Hematopoietic multipotent progenitor cell treated with erythropoietin and hydrocortisone succinate and interleukin-3 and kit ligand, for 15 days (in vitro differentiated cells): Measurements from ENCODE around the gene TNS1.
"Not testable (repeated sequence)": the region's sequence is repeated elsewhere in the genome, so short reads cannot be mapped to it uniquely, and the experiment has no call there.

ENCODE experiments used
- DNase-seq: peaks from one replicate; pipeline ENCODE4 v3.0.0-alpha.2; 2015; ENCODE audit warnings: low spot score

TNS1 gene

DNA sequence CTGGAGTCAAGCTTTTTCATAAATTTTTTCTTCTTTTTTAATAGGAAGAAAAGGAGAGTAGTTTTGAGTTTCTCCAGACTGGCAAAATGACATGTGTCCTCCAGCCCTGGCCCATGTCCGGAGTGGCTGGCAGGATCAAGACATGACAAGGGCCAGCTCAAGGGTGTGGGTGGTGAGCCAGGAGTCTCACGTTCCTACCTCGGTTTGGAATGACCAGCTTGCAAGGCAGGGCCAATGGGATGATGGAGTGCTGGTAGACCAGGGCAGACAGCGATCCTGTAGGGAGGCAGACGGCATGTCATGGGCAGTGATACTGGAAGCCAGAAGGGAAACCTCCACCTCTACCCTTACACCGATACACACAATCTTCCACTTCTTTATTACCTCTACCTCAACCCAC lies 190.6 kb downstream of the TNS1 start:
- no peak for DNase-seq

- DNase-seq = no peak
Observed at GRCh38 chr2:217810260-217810659, 192.5 kb downstream of the TNS1 start.

- no peak for DNase-seq
Observed at GRCh38 chr2:217809736-217810135, 193.1 kb downstream of the TNS1 start.

DNA sequence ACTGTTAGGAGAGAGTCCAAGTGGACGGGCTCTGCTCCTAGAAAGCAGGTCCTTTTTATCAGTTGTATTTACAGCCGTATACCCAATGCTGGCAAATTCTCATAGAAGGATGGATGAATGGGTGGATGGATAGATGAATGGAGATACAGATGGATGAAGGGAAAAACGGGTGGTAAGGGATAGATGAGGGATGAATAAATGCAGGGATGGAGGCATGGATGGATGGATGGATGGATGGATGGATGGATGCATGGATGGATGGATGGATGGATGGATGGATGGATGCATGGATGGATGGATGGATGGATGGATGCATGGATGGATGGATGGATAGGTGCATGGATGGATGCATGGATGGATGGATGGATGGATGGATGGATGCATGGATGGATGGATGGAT lies 193.8 kb downstream of the TNS1 start:
- not testable (repeated sequence) for DNase-seq

DNA sequence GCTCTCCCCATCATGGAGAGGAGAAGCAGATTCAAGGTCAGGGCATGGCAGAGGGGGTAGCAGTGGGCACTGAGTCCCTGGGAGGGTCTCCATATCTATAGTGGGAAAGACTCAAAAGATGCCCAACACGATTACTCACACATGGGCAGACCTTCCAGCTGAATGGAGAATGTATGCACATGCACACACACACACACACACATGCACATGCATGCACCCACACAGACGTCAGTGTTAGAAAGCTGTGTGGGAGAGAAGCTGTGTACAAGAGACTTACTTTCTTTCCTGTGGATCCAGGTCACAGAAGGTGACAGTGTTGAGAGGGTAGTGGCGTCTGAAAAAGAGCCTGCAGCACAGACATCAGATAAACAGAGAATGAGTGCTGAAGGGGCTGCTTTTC lies 194.5 kb downstream of the TNS1 start:
- DNase-seq = no peak

GRCh38 chr2:217807753-217808152 lies 195.0 kb downstream of the TNS1 start:
- no peak for DNase-seq

- DNase-seq = no peak
Observed at GRCh38 chr2:217807025-217807424, 195.8 kb downstream of the TNS1 start.

DNA sequence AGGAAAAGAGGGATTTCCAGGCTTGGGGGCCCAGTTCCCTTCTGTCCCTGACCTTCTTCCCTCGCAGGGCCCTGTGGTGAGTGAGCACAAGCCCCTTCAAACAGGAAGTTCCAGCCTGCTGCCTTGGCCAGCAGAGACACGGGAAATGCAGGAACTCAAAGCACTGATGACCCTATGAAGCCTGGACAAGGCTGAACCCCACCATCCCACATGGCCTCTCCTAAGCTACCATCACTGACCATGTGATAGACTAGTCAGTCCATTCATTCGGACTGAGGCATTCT lies 196.4 kb downstream of the TNS1 start:
- no peak for DNase-seq

DNA sequence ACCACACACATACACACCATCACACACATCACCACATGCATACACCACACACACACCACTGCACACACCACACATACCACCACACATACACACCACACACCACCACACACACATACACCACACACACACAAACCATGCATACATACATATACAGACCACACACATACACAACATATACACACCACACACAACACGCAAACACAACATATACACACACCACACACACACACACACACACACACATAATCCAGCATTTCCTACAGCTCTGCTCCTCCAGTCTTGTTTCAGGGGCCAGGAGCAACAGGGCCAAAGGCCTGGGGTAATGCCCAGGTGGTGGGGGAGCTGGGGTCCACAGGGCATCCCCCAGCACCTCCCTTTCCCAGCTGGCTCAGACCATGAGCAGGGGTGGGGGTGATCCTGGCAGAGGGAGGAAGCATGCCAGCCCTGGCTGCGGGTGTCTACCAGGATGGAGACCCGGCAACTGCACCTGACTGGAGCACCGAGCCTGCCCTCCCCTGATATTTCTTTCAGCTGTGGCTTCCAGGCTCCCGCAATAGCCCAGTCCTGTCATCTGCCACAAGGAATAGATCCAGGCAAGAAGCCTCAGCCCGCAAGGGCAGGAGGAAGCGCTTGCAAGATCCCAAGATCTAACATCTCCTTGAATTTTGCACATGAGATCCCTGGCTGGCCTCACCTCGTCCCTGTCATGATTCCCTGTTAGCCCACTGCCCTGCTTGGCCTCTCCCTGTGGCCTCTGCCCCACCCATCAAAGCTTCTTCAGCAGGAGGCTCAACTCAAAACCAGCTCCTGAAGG lies 196.9 kb downstream of the TNS1 start:
- DNase-seq = no peak

DNA sequence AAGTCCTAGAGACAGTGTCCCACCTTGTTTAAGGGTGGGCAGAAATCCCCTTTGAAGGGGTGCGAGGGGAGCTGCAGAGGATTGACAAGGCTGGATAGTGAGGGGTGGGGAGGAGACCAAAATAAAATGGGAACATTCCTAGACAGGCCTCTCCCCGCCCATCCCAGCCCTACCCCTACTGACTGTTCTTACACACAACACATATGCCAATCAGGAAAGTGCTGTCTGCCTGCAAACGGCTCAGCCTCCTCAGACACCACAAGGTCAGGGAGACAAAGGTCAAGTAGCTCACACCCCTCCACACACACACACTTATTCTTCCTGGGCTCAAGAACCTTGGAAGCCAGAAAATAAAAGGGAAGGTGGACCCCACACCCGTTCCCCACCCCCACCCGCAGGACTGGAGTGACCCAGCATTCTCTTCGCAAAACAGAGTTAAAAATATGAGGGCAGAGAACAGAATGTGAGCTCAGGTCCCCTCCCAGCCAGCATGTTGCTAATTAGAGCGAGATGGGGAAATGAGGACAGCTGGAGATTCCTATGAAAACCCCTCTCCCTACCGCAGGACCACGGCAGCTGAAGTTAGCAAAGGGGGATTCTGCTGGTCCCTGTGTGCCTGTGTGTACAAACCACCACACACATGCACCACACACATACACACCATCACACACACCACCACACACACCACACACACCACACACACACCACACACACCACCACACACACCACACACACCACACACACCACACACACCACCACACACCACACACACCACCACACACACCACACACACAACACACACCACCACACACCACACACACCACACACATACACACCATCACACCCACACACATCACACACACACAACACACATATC lies 197.8 kb downstream of the TNS1 start:
- no peak for DNase-seq

DNA sequence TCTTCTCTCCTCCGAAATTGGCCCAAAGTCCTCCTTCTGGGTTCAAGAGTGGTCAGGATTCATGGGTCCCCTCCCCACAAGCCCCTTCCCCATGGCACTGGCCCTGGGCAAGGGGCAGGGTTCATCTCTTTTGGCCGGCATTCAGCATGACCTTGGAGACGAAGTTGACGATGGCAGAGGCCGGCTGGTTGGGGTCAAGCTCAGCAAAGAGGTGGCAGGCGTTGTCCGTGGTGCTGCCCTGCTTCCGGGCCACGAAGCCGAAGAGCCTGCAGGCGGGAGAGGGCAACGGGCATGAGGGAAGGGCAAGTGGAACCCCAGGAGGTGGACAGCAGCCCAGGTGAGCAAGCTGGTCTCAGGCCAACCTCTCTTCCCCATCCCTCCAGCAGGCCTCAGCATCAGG lies 198.5 kb downstream of the TNS1 start:
- no peak for DNase-seq

DNA sequence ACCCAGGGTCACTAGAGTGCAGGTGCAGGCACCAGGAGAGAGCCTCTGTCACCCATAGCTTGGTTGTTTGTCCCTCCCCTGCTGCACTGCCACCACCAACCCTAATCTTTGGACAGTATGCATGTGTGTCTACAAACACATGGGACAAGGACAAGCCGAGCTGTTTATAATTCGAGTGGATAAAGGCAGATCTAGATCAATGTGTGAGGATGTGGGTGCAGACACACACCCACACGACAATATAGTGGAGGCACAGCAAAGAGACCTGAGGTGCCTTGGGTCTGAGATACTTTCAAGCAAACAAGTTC lies 199.2 kb downstream of the TNS1 start:
- no peak for DNase-seq

GRCh38 chr2:217802876-217803652 lies 199.7 kb downstream of the TNS1 start:
- DNase-seq = no peak

DNA sequence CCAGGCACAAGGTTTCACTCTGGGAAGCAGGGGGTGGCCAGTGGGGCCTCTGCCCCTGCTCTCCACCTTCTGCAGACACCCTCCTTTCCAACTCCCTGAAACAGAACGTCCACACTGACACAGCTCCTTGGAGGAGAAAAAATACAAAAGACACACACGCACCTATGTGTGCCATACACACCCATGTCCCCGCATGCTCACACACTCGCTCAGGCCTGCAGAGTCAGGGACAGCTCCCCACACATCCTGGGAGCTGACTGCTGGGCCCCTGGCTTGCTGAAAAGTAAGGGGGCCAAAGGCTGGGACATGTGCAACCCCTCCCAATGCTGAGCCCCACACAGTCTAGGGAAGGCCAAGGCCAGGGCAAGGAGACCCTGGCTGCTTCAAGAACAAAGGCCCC lies 200.5 kb downstream of the TNS1 start:
- DNase-seq = no peak

- DNase-seq = no peak
Observed at GRCh38 chr2:217801711-217802110, 201.1 kb downstream of the TNS1 start.

- no peak for DNase-seq
Observed at GRCh38 chr2:217801115-217801531, 201.7 kb downstream of the TNS1 start.

- DNase-seq = no peak
Observed at GRCh38 chr2:217800433-217801114, 202.2 kb downstream of the TNS1 start.

GRCh38 chr2:217799563-217800432 lies 203.0 kb downstream of the TNS1 start:
- no peak for DNase-seq

DNA sequence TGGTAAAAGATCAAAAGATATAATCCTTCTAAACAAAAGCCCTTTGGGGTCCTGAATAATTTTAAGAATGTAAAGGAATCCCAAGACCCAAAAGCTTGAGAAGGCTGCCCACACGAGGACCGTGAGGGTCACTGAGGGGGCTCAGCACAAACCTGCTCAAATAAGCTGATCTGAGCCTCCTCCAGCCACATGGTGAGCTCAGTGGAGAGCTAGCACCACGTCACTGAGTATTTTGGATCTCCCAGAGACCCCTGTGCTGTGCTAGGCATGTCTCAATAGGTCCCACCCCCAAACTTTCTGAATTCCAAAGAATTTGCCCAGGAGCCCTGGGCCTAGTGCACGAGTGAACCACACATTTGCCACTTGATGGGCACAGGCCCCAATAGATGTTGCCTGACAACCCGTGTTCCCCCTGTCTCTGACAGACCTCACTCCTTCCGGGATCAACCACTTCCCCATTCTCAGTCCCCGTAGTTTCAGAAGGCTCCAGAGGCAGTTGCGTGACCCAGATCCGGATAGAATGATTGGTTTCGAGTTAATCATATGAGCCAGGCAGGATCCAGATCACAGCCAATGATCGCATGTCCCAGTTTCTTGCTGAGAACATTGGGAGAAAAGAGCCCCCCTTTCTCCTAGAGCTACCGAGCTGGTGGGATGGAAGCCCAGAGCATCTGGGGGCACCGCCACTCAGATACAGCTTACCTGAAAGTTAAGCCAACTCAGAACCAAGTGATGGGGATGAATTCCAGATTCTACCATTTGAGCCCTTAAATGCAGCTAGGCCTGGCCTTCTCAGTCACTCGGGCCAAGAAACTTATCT lies 203.8 kb downstream of the TNS1 start:
- DNase-seq = no peak

- no peak for DNase-seq
Observed at GRCh38 chr2:217798191-217798590, 204.6 kb downstream of the TNS1 start.
